Sigmoid colon (tissue), 7 donors: ENCODE data around the gene TSEN2. TPM values are rescaled to one million over a fixed set of nuclear protein-coding genes. Genes with fewer than 3 reads are reported as not detected.

Source experiments
- DNase-seq: peaks from one replicate; pipeline ENCODE4 v3.0.0-alpha.2; 2019
- H3K27ac ChIP-seq, 4 donors: fragments of 200-600 bp; sonication (generic); one replicate each; pipeline ENCODE4 v1.5.1; 2016 to 2019; ENCODE audit warnings: mild to moderate bottlenecking in 1 of 4
- H3K27me3 ChIP-seq, 3 donors: fragments of 200-600 bp; sonication (generic); one replicate each; pipeline ENCODE4 v1.5.1; 2019; ENCODE audit warnings: mild to moderate bottlenecking in 1 of 3
- H3K36me3 ChIP-seq, 4 donors: fragments of 200-600 bp; sonication (generic); one replicate each; pipeline ENCODE4 v1.5.1; 2016 to 2019
- H3K4me1 ChIP-seq, 4 donors: fragments of 200-600 bp; sonication (generic); one replicate each; pipeline ENCODE4 v1.5.1; 2017 to 2019
- H3K4me3 ChIP-seq, 4 donors: fragments of 200-600 bp; sonication (generic); one replicate each; pipeline ENCODE4 v1.5.1; 2017 to 2019; ENCODE audit warnings: mild to moderate bottlenecking in 2 of 4, moderate library complexity in 1 of 4
- H3K9me3 ChIP-seq, 4 donors: fragments of 200-600 bp in 3 of 4; sonication (generic) in 3 of 4; one replicate each; pipeline versions ENCODE4 v1.5.1 to v1.6.1; 2013 to 2019
- CTCF ChIP-seq, 4 experiments: fragments of 450-650 bp in 3 of 4; fragments of 200-600 bp in 1 of 4; IDR thresholded peaks; one replicate each; pipeline ENCODE4 v1.5.1; 2016 to 2019; ENCODE audit warnings: antibody characterized with exemption in 4 of 4, mild to moderate bottlenecking in 3 of 4, moderate library complexity in 2 of 4
- EP300 ChIP-seq, 4 donors: sonication (generic); formaldehyde crosslinking; IDR thresholded peaks; one replicate each; pipeline ENCODE4 v1.6.1; 2017; ENCODE audit warnings: antibody characterized with exemption in 4 of 4
- POLR2A ChIP-seq, 2 donors: fragments of 450-650 bp; IDR thresholded peaks; one replicate each; pipeline ENCODE4 v1.6.1; 2016; ENCODE audit warnings: antibody characterized with exemption in 2 of 2, mild to moderate bottlenecking in 2 of 2, moderate library complexity in 2 of 2
- POLR2AphosphoS5 ChIP-seq, 4 donors: sonication (generic); formaldehyde crosslinking; IDR thresholded peaks; one replicate each; pipeline ENCODE4 v1.6.1; 2017; ENCODE audit warnings: antibody characterized with exemption in 4 of 4
- WGBS, 2 donors: extraction: QIAGEN DNeasy Blood & Tissue Kit; methylation state at CpG; one replicate each; pipeline ENCODE4 v1.1.7; 2013; 5-methylcytosine and 5-hydroxymethylcytosine counted together
- intact Hi-C: fragments of 100-400 bp; cut with DNase I; formaldehyde crosslinking; loops from one replicate; pipeline ENCODE4 v1.15.1; 2023
- polyA plus RNA-seq, 3 donors: library from polyadenylated mRNA; stranded (reverse); fragments of 200-250 nt; gene quantifications; one replicate each; pipeline ENCODE4 v1.2.3, GENCODE V29; 2013
- total RNA-seq, 4 donors: library from RNA; depleted of rRNA; stranded (reverse); fragments of >200 nt; gene quantifications; one replicate each; pipeline ENCODE4 v1.1.0, GENCODE V29; 2016
- donor health status: healthy with polysubstance abuse.
- donor health status: Bipolar disorder and iron deficiency.
- donor health status: healthy.

The TSEN2 gene
- total and polyA plus RNA-seq, 7 donors, result 4.2 to 23.0 (median 16.1) TPM

GRCh38 chr3:12556690-12557472 is 72.6 kb downstream of the TSEN2 start, which contains the start of gene MKRN2:
TSS of gene MKRN2 (plus strand) at chr3:12557087. CDS start at chr3:12557151, 64 bp downstream.
- Histone ChIP-seq H3K9me3 (no peaks in the 10 kb centered on the region), H3K27me3 (peaks cover 0 to 18% (median 8%) of the 10 kb centered on the region in 3 donors), H3K4me1 (peaks cover 0 to 58% (median 42%) of the 10 kb centered on the region in 4 donors), H3K4me3 (peak within 1 kb of the TSS; percentile 75 to 94 (median 78)), H3K36me3 (no peaks in the 10 kb centered on the region), H3K27ac (peak within 1 kb of the TSS; percentile 94 to 99 (median 96))
- WGBS, 2 donors, result 0% methylated on average over 77 of the region's 77 CpGs
- TF ChIP-seq POLR2A (IDR thresholded peaks at IDR 0.05), result peak; percentile 87 to 92
- TF ChIP-seq CTCF (IDR thresholded peaks at IDR 0.05), result no peak
- peak; percentile 98 to 99 (median 99) for TF ChIP-seq POLR2AphosphoS5 (IDR thresholded peaks at IDR 0.05)
- intact Hi-C loops, result loop anchor here (2.0 to 5.0 kb wide), 4 partner anchors 70 to 285 kb away; partner anchors contain the start of gene RPL32
- DNase-seq, result peak; percentile 93

- Histone ChIP-seq H3K4me1 (peaks cover 0 to 65% (median 44%) of the 10 kb centered on the region in 4 donors), H3K27ac (peak overlapping the region; percentile 94 to 99 (median 96)), H3K36me3 (no peaks in the 10 kb centered on the region), H3K9me3 (no peaks in the 10 kb centered on the region), H3K4me3 (peak overlapping the region; percentile 75 to 94 (median 78)), H3K27me3 (peaks cover 0 to 18% (median 8%) of the 10 kb centered on the region in 3 donors)
- WGBS, 2 donors, result 1 to 2% methylated on average over 18 of the region's 18 CpGs
- TF ChIP-seq CTCF (IDR thresholded peaks at IDR 0.05), result no peak
- peak in 1 of 4 donors; percentile 3 for TF ChIP-seq POLR2AphosphoS5 (IDR thresholded peaks at IDR 0.05)
- intact Hi-C loops, result loop anchor here (2.0 to 5.0 kb wide), 4 partner anchors 70 to 285 kb away; partner anchors contain the start of gene RPL32
- DNase-seq, result no peak
Observed at GRCh38 chr3:12557473-12558100, 73.3 kb downstream of the TSEN2 start.

GRCh38 chr3:12558706-12559105 is 74.4 kb downstream of the TSEN2 start:
- peaks cover 0 to 72% (median 49%) of the 10 kb centered on the region in 4 donors for H3K4me1 ChIP-seq
- 23 to 70% methylated on average over 4 of the region's 4 CpGs for WGBS, 2 donors
- H3K27me3 ChIP-seq, result peaks cover 0 to 13% (median 8%) of the 10 kb centered on the region in 3 donors
- no peak for TF ChIP-seq CTCF (IDR thresholded peaks at IDR 0.05)
- TF ChIP-seq POLR2AphosphoS5 (IDR thresholded peaks at IDR 0.05), result no peak
- TF ChIP-seq POLR2A (IDR thresholded peaks at IDR 0.05), result no peak
- no peak for TF ChIP-seq EP300 (IDR thresholded peaks at IDR 0.05)
- peak overlapping the region in 1 of 4 donors; percentile 75 for H3K4me3 ChIP-seq
- no peak overlapping the region for H3K27ac ChIP-seq
- intact Hi-C loops, result loop anchor here (5.0 kb wide), 2 partner anchors 71 to 284 kb away; partner anchors contain the start of gene RPL32
- H3K9me3 ChIP-seq, result no peaks in the 10 kb centered on the region
- no peak for DNase-seq
- no peaks in the 10 kb centered on the region for H3K36me3 ChIP-seq

- Histone ChIP-seq H3K36me3 (no peaks in the 10 kb centered on the region), H3K27me3 (peaks cover 0 to 5% (median 5%) of the 10 kb centered on the region in 3 donors), H3K4me3 (no peak overlapping the region), H3K9me3 (no peaks in the 10 kb centered on the region), H3K4me1 (peaks cover 0 to 67% (median 44%) of the 10 kb centered on the region in 4 donors), H3K27ac (no peak overlapping the region)
- 72 to 87% methylated on average over 3 of the region's 3 CpGs for WGBS, 2 donors
- TF ChIP-seq EP300 (IDR thresholded peaks at IDR 0.05) (no peak), POLR2A (IDR thresholded peaks at IDR 0.05) (no peak), CTCF (IDR thresholded peaks at IDR 0.05) (no peak), POLR2AphosphoS5 (IDR thresholded peaks at IDR 0.05) (no peak)
- intact Hi-C loops, result loop anchor here (5.0 kb wide), 2 partner anchors 72 to 283 kb away; partner anchors contain the start of gene RPL32
- DNase-seq, result no peak
Observed at GRCh38 chr3:12559520-12559919, 75.2 kb downstream of the TSEN2 start.
